Breast epithelium (tissue), 3 donors: ENCODE data around the gene AGAP3.

Experiments
- CTCF ChIP-seq, 3 donors: fragments of 450-650 bp; IDR thresholded peaks; one replicate each; pipeline ENCODE4 v1.5.1; 2016 to 2017; ENCODE audit warnings: antibody characterized with exemption in 3 of 3, mild to moderate bottlenecking in 3 of 3, moderate library complexity in 3 of 3
- POLR2A ChIP-seq: fragments of 450-650 bp; IDR thresholded peaks from one replicate; pipeline ENCODE4 v1.6.1; 2016; ENCODE audit warnings: antibody characterized with exemption, mild to moderate bottlenecking, moderate library complexity
- POLR2AphosphoS5 ChIP-seq, 3 donors: sonication (generic); formaldehyde crosslinking; IDR thresholded peaks; one replicate each; pipeline ENCODE4 v1.6.1; 2017; ENCODE audit warnings: antibody characterized with exemption in 3 of 3

DNA sequence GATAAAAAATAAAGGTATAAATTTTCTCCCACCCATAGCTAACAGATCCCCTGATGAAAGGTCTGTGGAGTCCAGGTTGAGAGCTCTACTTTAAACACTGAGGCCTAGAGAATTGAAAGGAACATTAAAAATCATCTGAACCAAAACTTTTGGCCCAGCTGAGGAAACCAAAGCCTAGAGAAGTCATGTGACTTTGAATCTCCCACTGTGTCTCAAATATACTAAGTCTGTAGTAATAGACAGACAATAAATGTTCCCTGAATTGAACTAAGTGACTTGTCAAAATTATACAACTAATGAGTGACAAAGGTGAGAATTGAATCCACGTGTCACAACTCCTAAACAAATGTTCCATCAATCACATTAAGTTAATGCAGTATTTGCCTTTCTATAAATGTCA is 75.5 kb downstream of the AGAP3 start:
- TF ChIP-seq CTCF (IDR thresholded peaks at IDR 0.05) (no peak), POLR2A (no peak), POLR2AphosphoS5 (IDR thresholded peaks at IDR 0.05) (no peak)
